ENCODE data around the gene SOST.

The SOST gene

GRCh38 chr17:43791589-43791988 lies 33.0 kb upstream of the SOST start:
- Histone ChIP-seq H4K20me1 (ENCODE audit: insufficient read depth, low read length) (no peaks in the 10 kb centered on the region), H3K27ac (ENCODE audit: low read length) (no peak overlapping the region), H3K4me3 (ENCODE audit: low read length) (peak overlapping the region; percentile 42), H3K36me3 (replicated peaks; ENCODE audit: low read depth, low read length) (no peaks in the 10 kb centered on the region), H3K27me3 (ENCODE audit: low read depth, low read length) (peaks cover 9% of the 10 kb centered on the region; the same call in 1 of the 2 replicates), H2AFZ (ENCODE audit: low read depth, low read length) (peak overlapping the region; percentile 63), H3K79me2 (ENCODE audit: low read length) (no peaks in the 10 kb centered on the region), H3K4me2 (ENCODE audit: low read length) (peak overlapping the region; percentile 31), H3K4me1 (ENCODE audit: low read length) (0 out of 2 replicates have a peak, but pooled peaks cover 5% of the 10 kb centered on the region), H3K9me3 (ENCODE audit: insufficient read depth, low read length) (no peaks in the 10 kb centered on the region), H3K9ac (ENCODE audit: low read length) (no peak overlapping the region)
- TF ChIP-seq, protein P1, sequence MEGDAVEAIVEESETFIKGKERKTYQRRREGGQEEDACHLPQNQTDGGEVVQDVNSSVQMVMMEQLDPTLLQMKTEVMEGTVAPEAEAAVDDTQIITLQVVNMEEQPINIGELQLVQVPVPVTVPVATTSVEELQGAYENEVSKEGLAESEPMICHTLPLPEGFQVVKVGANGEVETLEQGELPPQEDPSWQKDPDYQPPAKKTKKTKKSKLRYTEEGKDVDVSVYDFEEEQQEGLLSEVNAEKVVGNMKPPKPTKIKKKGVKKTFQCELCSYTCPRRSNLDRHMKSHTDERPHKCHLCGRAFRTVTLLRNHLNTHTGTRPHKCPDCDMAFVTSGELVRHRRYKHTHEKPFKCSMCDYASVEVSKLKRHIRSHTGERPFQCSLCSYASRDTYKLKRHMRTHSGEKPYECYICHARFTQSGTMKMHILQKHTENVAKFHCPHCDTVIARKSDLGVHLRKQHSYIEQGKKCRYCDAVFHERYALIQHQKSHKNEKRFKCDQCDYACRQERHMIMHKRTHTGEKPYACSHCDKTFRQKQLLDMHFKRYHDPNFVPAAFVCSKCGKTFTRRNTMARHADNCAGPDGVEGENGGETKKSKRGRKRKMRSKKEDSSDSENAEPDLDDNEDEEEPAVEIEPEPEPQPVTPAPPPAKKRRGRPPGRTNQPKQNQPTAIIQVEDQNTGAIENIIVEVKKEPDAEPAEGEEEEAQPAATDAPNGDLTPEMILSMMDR (IDR thresholded peaks at IDR 0.05; ENCODE audit: low read depth, low read length): no peak
- no peak for TF ChIP-seq EZH2phosphoT487 (IDR thresholded peaks at IDR 0.05; ENCODE audit: low read depth)

- TF ChIP-seq, protein P1 (IDR thresholded peaks at IDR 0.05; ENCODE audit: low read depth, low read length): no peak
- TF ChIP-seq EZH2phosphoT487 (IDR thresholded peaks at IDR 0.05; ENCODE audit: low read depth): no peak
- H3K27ac ChIP-seq (ENCODE audit: low read length): no peak overlapping the region
- H2AFZ ChIP-seq (ENCODE audit: low read depth, low read length): no peak overlapping the region
- H4K20me1 ChIP-seq (ENCODE audit: insufficient read depth, low read length): no peaks in the 10 kb centered on the region
- H3K79me2 ChIP-seq (ENCODE audit: low read length): no peaks in the 10 kb centered on the region
- H3K4me3 ChIP-seq (ENCODE audit: low read length): no peak overlapping the region
- H3K36me3 ChIP-seq (replicated peaks; ENCODE audit: low read depth, low read length): no peaks in the 10 kb centered on the region
- H3K9me3 ChIP-seq (ENCODE audit: insufficient read depth, low read length): no peaks in the 10 kb centered on the region
- H3K4me1 ChIP-seq (ENCODE audit: low read length): 0 out of 2 replicates have a peak, but pooled peaks cover 5% of the 10 kb centered on the region
- no peak overlapping the region for H3K4me2 ChIP-seq (ENCODE audit: low read length)
- H3K27me3 ChIP-seq (ENCODE audit: low read depth, low read length): peaks cover 9% of the 10 kb centered on the region; the same call in 1 of the 2 replicates
- H3K9ac ChIP-seq (ENCODE audit: low read length): no peak overlapping the region
Measured at GRCh38 chr17:43790311-43790940, 31.8 kb upstream of the SOST start.

DNA sequence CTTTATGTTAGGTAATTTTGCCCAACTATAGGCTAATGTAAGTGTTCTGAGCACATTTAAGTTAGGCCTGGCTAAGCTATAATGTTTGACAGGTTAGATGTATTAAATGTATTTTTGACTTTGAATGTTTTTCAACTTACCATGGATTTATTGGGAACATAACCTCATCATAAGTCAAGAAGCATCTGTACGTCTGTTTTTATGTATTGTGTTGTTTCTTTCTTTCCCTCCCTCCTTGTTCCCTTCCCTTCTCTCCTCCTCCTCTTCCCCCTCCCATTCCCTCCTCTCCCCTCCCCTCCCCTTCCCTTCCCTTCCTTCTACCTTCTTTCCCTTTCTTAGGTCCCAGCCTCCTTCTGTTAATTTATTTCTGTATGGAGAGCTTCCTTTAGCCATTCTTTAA lies 30.9 kb upstream of the SOST start:
- Histone ChIP-seq H3K9ac (ENCODE audit: low read length) (no peak overlapping the region), H3K27ac (ENCODE audit: low read length) (no peak overlapping the region)
- TF ChIP-seq, protein P1 (IDR thresholded peaks at IDR 0.05; ENCODE audit: low read depth, low read length): no peak

DNA sequence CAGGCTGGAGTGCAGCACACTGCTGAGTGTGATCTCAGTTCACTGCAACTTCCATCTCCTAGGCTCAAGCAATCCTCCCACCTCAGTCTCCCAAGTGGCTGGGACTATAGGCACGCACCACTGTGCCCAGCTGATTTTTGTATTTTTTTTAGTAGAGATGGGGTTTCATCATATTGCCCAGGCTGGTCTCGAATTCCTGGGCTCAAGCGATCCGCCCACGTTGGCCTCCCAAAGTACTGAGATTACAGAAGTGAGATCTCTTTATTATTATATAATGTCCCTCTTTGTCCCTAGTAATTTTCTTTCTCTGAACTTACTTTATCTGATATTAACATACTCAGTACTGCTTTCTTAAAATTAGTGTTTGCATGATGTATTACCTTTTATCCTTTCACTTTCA lies 29.9 kb upstream of the SOST start:
- Histone ChIP-seq H3K9me3 (ENCODE audit: insufficient read depth, low read length) (no peaks in the 10 kb centered on the region), H3K4me3 (ENCODE audit: low read length) (no peak overlapping the region), H3K9ac (ENCODE audit: low read length) (no peak overlapping the region), H4K20me1 (ENCODE audit: insufficient read depth, low read length) (no peaks in the 10 kb centered on the region), H3K4me2 (ENCODE audit: low read length) (no peak overlapping the region), H3K27ac (ENCODE audit: low read length) (no peak overlapping the region), H3K36me3 (replicated peaks; ENCODE audit: low read depth, low read length) (no peaks in the 10 kb centered on the region), H3K4me1 (ENCODE audit: low read length) (0 out of 2 replicates have a peak, but pooled peaks cover 5% of the 10 kb centered on the region), H3K79me2 (ENCODE audit: low read length) (no peaks in the 10 kb centered on the region), H3K27me3 (ENCODE audit: low read depth, low read length) (peaks cover 16% of the 10 kb centered on the region; the same call in 1 of the 2 replicates), H2AFZ (ENCODE audit: low read depth, low read length) (no peak overlapping the region)
- no peak for TF ChIP-seq EZH2phosphoT487 (IDR thresholded peaks at IDR 0.05; ENCODE audit: low read depth)
- TF ChIP-seq, protein P1 (IDR thresholded peaks at IDR 0.05; ENCODE audit: low read depth, low read length): no peak

More for the DNA sequence above, 30.9 kb upstream of the SOST start:
- Histone ChIP-seq H3K4me1 (ENCODE audit: low read length) (0 out of 2 replicates have a peak, but pooled peaks cover 5% of the 10 kb centered on the region), H3K79me2 (ENCODE audit: low read length) (no peaks in the 10 kb centered on the region), H3K27me3 (ENCODE audit: low read depth, low read length) (peaks cover 11% of the 10 kb centered on the region; the same call in 1 of the 2 replicates), H3K4me3 (ENCODE audit: low read length) (no peak overlapping the region), H2AFZ (ENCODE audit: low read depth, low read length) (no peak overlapping the region), H3K36me3 (replicated peaks; ENCODE audit: low read depth, low read length) (no peaks in the 10 kb centered on the region), H4K20me1 (ENCODE audit: insufficient read depth, low read length) (no peaks in the 10 kb centered on the region), H3K4me2 (ENCODE audit: low read length) (no peak overlapping the region), H3K9me3 (ENCODE audit: insufficient read depth, low read length) (no peaks in the 10 kb centered on the region)

Data from OCI-LY3 (cell line).